ENCODE measurements around the gene ADAMTS9.

ADAMTS9 gene, protein sequence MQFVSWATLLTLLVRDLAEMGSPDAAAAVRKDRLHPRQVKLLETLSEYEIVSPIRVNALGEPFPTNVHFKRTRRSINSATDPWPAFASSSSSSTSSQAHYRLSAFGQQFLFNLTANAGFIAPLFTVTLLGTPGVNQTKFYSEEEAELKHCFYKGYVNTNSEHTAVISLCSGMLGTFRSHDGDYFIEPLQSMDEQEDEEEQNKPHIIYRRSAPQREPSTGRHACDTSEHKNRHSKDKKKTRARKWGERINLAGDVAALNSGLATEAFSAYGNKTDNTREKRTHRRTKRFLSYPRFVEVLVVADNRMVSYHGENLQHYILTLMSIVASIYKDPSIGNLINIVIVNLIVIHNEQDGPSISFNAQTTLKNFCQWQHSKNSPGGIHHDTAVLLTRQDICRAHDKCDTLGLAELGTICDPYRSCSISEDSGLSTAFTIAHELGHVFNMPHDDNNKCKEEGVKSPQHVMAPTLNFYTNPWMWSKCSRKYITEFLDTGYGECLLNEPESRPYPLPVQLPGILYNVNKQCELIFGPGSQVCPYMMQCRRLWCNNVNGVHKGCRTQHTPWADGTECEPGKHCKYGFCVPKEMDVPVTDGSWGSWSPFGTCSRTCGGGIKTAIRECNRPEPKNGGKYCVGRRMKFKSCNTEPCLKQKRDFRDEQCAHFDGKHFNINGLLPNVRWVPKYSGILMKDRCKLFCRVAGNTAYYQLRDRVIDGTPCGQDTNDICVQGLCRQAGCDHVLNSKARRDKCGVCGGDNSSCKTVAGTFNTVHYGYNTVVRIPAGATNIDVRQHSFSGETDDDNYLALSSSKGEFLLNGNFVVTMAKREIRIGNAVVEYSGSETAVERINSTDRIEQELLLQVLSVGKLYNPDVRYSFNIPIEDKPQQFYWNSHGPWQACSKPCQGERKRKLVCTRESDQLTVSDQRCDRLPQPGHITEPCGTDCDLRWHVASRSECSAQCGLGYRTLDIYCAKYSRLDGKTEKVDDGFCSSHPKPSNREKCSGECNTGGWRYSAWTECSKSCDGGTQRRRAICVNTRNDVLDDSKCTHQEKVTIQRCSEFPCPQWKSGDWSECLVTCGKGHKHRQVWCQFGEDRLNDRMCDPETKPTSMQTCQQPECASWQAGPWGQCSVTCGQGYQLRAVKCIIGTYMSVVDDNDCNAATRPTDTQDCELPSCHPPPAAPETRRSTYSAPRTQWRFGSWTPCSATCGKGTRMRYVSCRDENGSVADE (N-terminal part only)

DNA sequence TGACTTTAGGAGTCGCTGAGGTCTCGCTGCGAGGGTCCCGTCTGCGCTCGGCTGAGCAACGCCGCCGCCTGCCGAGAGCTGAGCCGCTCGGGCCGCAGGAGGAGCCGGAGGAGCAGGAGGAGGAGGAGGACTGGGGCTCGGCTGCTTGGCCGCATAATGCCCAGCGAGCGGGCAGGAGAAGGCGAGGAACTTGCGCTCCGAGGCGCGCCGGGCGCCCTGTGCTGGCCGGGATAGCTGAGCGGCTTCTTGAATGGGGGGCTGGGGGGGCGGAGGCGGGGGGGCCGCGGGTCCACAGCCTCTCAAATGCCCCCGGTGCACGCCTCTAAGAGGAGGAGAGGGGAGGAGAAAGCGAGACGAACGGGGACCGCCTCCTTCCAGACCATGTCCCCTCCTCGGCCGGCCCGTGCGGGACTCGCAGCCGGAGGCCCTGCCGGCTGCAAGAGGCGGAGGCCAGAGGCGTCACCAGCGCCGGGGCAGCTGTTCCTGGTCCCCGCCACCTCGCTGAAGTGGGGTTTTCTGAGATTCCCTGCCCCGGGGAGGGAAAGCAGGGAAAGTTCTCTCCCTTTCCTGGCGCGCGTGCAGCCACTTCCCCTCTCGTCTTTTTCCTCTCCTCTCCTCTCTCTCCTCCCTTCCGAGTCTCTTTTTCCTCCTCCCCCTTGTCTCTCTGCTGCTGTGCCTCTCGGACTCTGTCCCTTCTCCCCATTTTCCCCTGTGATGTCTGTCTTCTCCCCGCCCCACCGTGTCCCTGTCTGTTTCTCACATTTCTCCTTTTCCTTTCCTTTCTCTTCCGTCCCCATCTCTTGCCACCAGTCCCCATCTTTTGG lies at the start of gene ADAMTS9:
Gene ADAMTS9 (minus strand): TSS at position 220 of the 824 bp plus-strand sequence. CDS start 343 bp downstream, outside the sequence.
- no peak for DNase-seq (ENCODE audit: low read depth in 2 of 2, low spot score in 1 of 2)

DNA sequence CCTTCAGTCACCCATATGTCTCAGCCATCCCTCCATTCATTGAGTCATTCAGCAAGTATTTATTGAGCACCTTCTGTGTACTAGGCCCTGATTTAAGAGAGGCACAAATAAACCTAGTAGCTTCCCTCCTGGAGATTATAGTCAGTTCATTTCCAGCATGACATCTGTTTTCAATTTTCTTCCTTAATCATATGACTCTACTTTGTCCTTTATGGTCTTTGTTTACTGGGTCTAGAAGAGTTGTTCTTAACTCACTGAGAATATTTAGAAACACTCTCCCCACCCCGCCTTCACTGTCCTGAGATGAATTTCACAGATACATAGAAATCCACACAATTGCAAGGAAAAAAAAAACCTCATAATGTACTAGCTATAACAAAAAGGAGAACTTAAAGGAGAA lies 44.8 kb upstream of the ADAMTS9 start:
- no peak for DNase-seq (ENCODE audit: low read depth in 2 of 2, low spot score in 1 of 2)

DNA sequence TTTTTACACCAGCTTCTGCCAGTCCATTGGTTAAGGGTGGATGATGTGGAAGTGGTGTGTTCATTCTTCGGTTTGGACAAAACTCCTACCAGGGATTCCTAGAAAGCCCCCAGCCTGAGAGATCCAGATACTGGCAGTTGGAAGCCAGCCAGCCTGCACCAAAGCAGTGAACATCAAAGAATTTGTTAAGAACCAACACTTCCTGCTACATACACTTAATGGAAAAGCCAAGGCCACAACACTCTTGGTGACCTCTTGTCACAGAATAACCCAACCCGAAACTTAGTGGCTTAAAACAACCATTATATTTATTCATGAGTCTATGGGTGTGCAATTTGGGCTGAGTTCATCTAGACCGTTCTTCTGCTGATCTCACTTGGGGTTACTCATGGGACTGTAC lies 42.9 kb upstream of the ADAMTS9 start:
- DNase-seq (ENCODE audit: low read depth in 2 of 2, low spot score in 1 of 2), result no peak

GRCh38 chr3:64728994-64729393 lies 41.2 kb upstream of the ADAMTS9 start:
- no peak for DNase-seq (ENCODE audit: low read depth in 2 of 2, low spot score in 1 of 2)

DNA sequence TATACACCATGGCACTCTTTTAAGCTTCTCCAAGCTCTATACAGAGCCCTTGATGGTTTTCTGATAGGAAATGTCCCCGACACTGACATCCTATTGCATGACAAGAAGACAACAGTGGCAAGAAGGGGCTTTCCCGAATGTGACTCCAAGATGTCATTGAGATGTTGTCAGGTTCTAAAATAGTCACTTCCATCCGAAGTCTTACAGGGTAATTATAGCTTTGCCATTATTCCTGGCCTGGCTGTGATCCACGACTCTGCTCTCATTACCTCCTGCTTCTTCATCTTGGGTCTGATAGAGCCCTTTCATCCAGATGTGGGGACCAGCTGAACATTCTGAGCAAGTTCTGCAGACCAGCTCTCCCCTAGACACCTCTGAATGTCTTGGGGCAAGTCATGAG lies 40.6 kb upstream of the ADAMTS9 start:
- no peak for DNase-seq (ENCODE audit: low read depth in 2 of 2, low spot score in 1 of 2)

GRCh38 chr3:64726414-64727090 lies 38.8 kb upstream of the ADAMTS9 start:
- no peak for DNase-seq (ENCODE audit: low read depth in 2 of 2, low spot score in 1 of 2)

GRCh38 chr3:64718976-64719375 lies 31.2 kb upstream of the ADAMTS9 start:
- no peak for DNase-seq (ENCODE audit: low read depth in 2 of 2, low spot score in 1 of 2)

- no peak for DNase-seq (ENCODE audit: low read depth in 2 of 2, low spot score in 1 of 2)
Observed at GRCh38 chr3:64717872-64718613, 30.2 kb upstream of the ADAMTS9 start.

DNA sequence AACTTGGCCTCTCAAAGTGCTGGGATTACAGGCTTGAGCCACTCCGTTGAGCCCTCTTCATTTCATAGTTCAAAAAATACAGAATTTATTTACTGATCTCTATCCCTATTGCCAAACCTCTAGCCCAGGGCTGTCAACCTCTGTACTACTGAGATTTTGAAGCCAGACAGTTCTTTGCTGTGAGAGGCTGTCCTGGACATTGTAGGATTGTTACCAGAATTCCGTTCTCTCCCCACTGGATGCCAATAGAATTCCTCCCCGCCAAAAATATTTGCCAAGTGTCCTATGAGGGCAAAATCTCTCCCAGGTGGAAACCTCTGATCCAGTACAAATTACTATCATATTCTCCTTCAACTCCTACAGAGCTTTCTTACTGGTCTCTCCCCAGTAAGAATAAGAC lies 29.6 kb upstream of the ADAMTS9 start:
- DNase-seq (ENCODE audit: low read depth in 2 of 2, low spot score in 1 of 2), result no peak

DNA sequence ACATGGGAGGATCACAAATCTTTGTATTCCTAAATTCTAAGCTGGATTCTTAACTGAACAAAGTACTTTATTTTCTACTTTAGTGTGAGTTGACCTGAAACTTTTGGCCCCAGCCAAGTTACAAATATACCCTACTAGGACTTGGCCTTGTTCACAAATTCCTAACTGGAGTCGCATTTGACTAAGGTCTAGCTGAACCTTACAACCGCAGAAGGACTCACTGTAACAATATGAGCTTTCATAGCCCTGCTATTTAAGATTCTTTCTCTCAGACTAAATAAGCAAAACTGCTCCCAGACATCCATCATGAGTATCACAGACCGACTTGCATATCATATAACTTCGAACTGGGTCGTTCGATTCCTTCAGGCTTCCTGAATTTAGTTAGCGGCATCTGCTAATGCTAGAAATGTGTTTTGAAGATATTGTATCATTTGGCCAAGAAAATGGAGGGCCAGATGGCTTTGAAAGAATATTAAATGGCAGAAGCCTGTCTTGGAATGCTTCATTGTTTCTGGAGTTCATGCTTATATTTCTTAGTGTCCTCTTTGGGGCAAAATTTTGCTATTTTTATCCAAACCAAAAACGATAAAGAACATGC lies 28.4 kb upstream of the ADAMTS9 start:
- no peak for DNase-seq (ENCODE audit: low read depth in 2 of 2, low spot score in 1 of 2)

GRCh38 chr3:64715211-64715982 lies 27.6 kb upstream of the ADAMTS9 start:
- no peak for DNase-seq (ENCODE audit: low read depth in 2 of 2, low spot score in 1 of 2)

- DNase-seq (ENCODE audit: low read depth in 2 of 2, low spot score in 1 of 2), result no peak
Observed at GRCh38 chr3:64708456-64708855, 20.7 kb upstream of the ADAMTS9 start.

DNA sequence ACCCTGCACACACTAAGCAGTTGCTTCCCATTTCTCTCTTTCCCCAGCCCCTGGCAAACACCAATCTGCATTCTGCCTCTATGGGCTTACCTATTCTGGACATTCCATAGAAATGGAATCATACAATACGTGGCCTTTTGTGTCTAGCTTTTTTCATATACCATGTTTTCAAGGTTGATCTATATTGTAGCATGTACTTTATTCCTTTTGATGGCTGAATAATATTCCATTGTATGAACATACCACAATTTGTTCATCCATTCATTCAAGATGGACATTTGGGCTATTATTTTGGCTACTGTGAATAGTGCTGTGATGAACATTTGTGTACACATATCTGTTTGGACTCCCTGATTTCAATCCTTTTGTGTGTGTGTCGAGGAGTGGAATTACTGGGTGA lies 18.1 kb upstream of the ADAMTS9 start:
- no peak for DNase-seq (ENCODE audit: low read depth in 2 of 2, low spot score in 1 of 2)

GRCh38 chr3:64696896-64697295 lies 9.1 kb upstream of the ADAMTS9 start:
- DNase-seq (ENCODE audit: low read depth in 2 of 2, low spot score in 1 of 2), result no peak

DNA sequence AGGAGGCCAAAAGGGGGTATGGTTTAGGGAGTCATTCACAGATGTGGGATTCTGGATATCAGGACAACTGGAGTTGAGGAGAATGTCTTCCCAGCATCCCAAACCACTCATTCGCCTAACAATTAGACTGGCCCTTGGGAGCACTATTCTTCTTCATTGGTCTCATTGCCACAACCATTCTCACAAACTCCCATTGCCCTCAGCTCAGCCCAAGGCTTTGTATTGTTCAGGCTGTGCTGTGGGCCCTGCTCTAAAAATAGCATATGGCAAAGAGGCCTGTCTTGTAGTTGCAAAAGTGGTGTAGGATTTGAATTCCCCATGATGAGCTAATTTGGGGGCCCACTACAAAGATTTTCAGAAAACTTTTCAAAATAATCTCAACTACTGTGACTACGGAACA lies 6.3 kb upstream of the ADAMTS9 start:
- no peak for DNase-seq (ENCODE audit: low read depth in 2 of 2, low spot score in 1 of 2)

GRCh38 chr3:64693031-64693430 lies 5.2 kb upstream of the ADAMTS9 start:
- DNase-seq (ENCODE audit: low read depth in 2 of 2, low spot score in 1 of 2), result no peak

- DNase-seq (ENCODE audit: low read depth in 2 of 2, low spot score in 1 of 2), result no peak
Observed at GRCh38 chr3:64691051-64691450, 3.3 kb upstream of the ADAMTS9 start.

DNA sequence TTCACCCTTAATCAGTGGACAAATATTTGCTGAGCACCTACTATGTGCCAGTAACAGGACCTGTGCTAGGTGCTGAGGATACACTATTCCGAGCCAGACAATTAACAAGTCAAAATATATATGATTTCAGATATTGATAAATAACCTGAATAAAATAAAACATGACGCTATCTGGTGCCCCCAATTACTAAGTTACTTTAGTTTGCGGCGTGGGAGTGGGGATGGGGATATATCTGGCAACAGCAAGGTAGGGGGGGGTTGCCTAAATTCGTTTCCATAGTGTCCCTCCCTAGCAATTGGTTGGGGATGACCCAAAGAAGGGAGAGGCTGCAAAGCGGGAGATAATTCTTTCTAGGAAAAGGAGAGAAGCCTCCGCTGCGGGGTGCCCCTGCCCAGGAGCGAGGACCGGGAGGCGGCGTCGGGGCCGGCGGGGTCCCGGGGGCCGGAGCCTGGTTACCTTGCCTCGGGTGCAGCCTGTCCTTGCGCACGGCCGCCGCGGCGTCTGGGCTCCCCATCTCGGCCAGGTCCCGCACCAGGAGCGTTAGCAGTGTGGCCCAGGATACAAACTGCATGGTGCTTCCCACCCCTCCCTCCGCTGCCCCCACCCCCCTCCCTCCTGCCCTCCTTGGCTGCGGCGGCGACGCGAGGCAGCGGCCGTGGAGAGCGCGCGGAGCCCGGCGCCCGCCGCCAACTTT lies 567 bp downstream of the ADAMTS9 start:
- no peak for DNase-seq (ENCODE audit: low read depth in 2 of 2, low spot score in 1 of 2)
